Endothelial cell of umbilical vein (primary cell): ENCODE measurements around the gene PKNOX2.

Source experiments
- CTCF ChIP-seq, 2 donors: IDR thresholded peaks; 1 replicate in 1 of 2; 2 replicates in 1 of 2; pipeline ENCODE4 v1.5.1; 2011; ENCODE audit warnings: low read length in 2 of 2, mild to moderate bottlenecking in 2 of 2, moderate library complexity in 2 of 2, control low read depth in 1 of 2, inconsistent platforms in 1 of 2, low read depth in 1 of 2; ENCODE audit not compliant: insufficient read depth in 1 of 2; ENCODE audit errors: extremely low read depth in 1 of 2
- EZH2 ChIP-seq: IDR thresholded peaks from 2 replicates; pipeline ENCODE4 v1.6.1; 2012; ENCODE audit warnings: borderline replicate concordance, low read depth, mild to moderate bottlenecking, moderate library complexity, low read length, inconsistent platforms; ENCODE audit not compliant: severe bottlenecking
- FOS ChIP-seq: IDR thresholded peaks from 2 replicates; pipeline ENCODE4 v1.6.1; 2011; ENCODE audit warnings: mild to moderate bottlenecking, low read length, moderate library complexity, borderline replicate concordance; ENCODE audit not compliant: insufficient read depth
- GATA2 ChIP-seq: IDR thresholded peaks from 2 replicates; pipeline ENCODE4 v1.7.0; 2011; ENCODE audit warnings: low read depth, mild to moderate bottlenecking, moderate library complexity, mixed read lengths, low read length; ENCODE audit not compliant: insufficient read length, insufficient read depth
- JUN ChIP-seq: IDR thresholded peaks from 2 replicates; pipeline ENCODE4 v1.6.1; 2011; ENCODE audit warnings: borderline replicate concordance, low read depth; ENCODE audit not compliant: insufficient read length, insufficient read depth
- MAX ChIP-seq: IDR thresholded peaks from 2 replicates; pipeline ENCODE4 v1.6.1; 2011; ENCODE audit not compliant: insufficient read depth, insufficient read length
- MYC ChIP-seq: IDR thresholded peaks from one replicate; pipeline ENCODE4 v1.6.1; 2011; ENCODE audit warnings: mild to moderate bottlenecking, low read depth, low read length
- POLR2A ChIP-seq: IDR thresholded peaks from 2 replicates; pipeline ENCODE4 v1.6.1; 2012; ENCODE audit warnings: low read depth, mild to moderate bottlenecking, control low read depth, low read length
- POLR2AphosphoS5 ChIP-seq: IDR thresholded peaks from 2 replicates; pipeline ENCODE4 v1.6.1; 2012; ENCODE audit warnings: low read depth, mild to moderate bottlenecking, control low read depth, low read length, moderate library complexity; ENCODE audit not compliant: insufficient read depth

GRCh38 chr11:125170510-125171031 is 6.0 kb downstream of the PKNOX2 start:
- TF ChIP-seq CTCF (IDR thresholded peaks at IDR 0.05; ENCODE audit: extremely low read depth in 1 of 2, insufficient read depth in 1 of 2, low read depth in 1 of 2, low read length in 2 of 2), result no peak
- TF ChIP-seq POLR2A, result no peak
- no peak for TF ChIP-seq JUN
- TF ChIP-seq FOS, result no peak
- TF ChIP-seq POLR2AphosphoS5, result no peak
- no peak for TF ChIP-seq MAX
- TF ChIP-seq EZH2, result no peak
- no peak for TF ChIP-seq MYC
- TF ChIP-seq GATA2, result no peak
